Upper lobe of left lung (tissue), 4 donors: ENCODE measurements around the gene PRKCH.

Source experiments
- EP300 ChIP-seq, 4 donors: sonication (generic); formaldehyde crosslinking; IDR thresholded peaks; one replicate each; pipeline ENCODE4 v1.5.1; 2017; ENCODE audit warnings: antibody characterized with exemption in 4 of 4, control low read depth in 2 of 4
- POLR2A ChIP-seq, 4 donors: fragments of 450-650 bp; IDR thresholded peaks; one replicate each; pipeline ENCODE4 v1.5.1; 2016 to 2017; ENCODE audit warnings: antibody characterized with exemption in 4 of 4, mild to moderate bottlenecking in 2 of 4
- POLR2AphosphoS5 ChIP-seq, 2 donors: sonication (generic); formaldehyde crosslinking; IDR thresholded peaks; one replicate each; pipeline ENCODE4 v1.5.1; 2017; ENCODE audit warnings: antibody characterized with exemption in 2 of 2
- TF ChIP-seq, protein P1 (sequence below), 6 experiments: fragments of 450-650 bp in 4 of 6; fragments of 200-600 bp in 2 of 6; sonication (generic) in 2 of 6; IDR thresholded peaks; one replicate each; pipeline ENCODE4 v1.5.1; 2016 to 2019; ENCODE audit warnings: antibody characterized with exemption in 6 of 6

DNA sequence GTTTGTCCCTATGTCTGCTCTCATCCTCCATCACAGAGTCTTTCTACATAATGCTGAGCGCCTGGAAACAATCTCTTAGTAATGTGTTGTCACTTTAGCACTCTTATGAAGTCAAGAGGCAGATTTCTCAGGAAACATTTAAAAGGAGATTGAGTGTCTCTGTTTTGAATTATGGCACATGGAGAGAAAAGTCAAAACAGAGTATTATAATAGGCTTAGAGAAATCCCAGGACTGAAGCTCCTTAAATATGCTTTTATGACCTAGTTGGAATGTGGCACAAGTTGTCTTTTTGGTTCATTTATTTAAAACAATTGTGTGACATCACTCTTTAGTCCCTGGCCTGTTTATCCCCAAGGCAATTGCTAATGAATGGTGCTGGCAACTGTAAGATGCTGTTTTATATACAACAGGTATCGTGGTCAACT is 256.1 kb downstream of the PRKCH start:
- TF ChIP-seq EP300 (IDR thresholded peaks at IDR 0.05) (no peak), POLR2A (IDR thresholded peaks at IDR 0.05) (no peak), POLR2AphosphoS5 (IDR thresholded peaks at IDR 0.05) (no peak)
- TF ChIP-seq, protein P1, sequence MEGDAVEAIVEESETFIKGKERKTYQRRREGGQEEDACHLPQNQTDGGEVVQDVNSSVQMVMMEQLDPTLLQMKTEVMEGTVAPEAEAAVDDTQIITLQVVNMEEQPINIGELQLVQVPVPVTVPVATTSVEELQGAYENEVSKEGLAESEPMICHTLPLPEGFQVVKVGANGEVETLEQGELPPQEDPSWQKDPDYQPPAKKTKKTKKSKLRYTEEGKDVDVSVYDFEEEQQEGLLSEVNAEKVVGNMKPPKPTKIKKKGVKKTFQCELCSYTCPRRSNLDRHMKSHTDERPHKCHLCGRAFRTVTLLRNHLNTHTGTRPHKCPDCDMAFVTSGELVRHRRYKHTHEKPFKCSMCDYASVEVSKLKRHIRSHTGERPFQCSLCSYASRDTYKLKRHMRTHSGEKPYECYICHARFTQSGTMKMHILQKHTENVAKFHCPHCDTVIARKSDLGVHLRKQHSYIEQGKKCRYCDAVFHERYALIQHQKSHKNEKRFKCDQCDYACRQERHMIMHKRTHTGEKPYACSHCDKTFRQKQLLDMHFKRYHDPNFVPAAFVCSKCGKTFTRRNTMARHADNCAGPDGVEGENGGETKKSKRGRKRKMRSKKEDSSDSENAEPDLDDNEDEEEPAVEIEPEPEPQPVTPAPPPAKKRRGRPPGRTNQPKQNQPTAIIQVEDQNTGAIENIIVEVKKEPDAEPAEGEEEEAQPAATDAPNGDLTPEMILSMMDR (IDR thresholded peaks at IDR 0.05) = no peak
